A549 (cell line): Measurements from ENCODE around the gene CSE1L. TPM values are rescaled to one million over a fixed set of nuclear protein-coding genes. Genes with fewer than 3 reads are reported as not detected.

ENCODE experiments used
- ATAC-seq, 2 experiments: fragments of 200-7000 bp in 1 of 2; fragments of >200 bp in 1 of 2; cut with Nextera tagmentation in 1 of 2; cut with Tn5 transposase in 1 of 2; 3 replicates each; pipeline versions ENCODE4 v1.8.0 to v1.9.1; 2018 to 2020; ENCODE audit warnings: mild to moderate bottlenecking in 1 of 2, moderate library complexity in 1 of 2
- CTCF ChIA-PET: fragments of 300-600 bp; sonication (Branson Sonifier 250); formaldehyde crosslinking; extraction: SDS; loops from one replicate; lab custom pipeline; 2021; ENCODE audit warnings: antibody characterized with exemption, inconsistent platforms; lab: Yijun Ruan, JAX
- POLR2A ChIA-PET: fragments of 350-600 bp; formaldehyde crosslinking; extraction: SDS; loops from one replicate; lab custom pipeline; 2021; ENCODE audit warnings: antibody characterized with exemption, inconsistent platforms; lab: Yijun Ruan, JAX
- DNase-seq, 2 experiments: peaks; one replicate each; pipeline versions ENCODE4 v3.0.0 to v3.0.0-alpha.2; 2011 to 2016; ENCODE audit warnings: low read depth in 1 of 2, low spot score in 1 of 2
- FAIRE-seq: peaks from 2 replicates; lab custom pipeline; 2011; peaks lifted over from hg19 to GRCh38; lab: Jason Lieb, UNC
- H3K27ac ChIP-seq, 2 experiments: fragments of >200 bp; sonication (Bioruptor Twin); formaldehyde crosslinking; 3 replicates each; pipeline ENCODE4 v1.5.1; 2016 to 2017
- H3K4me1 ChIP-seq: fragments of >200 bp; sonication (Bioruptor Twin); formaldehyde crosslinking; 3 replicates; pipeline ENCODE4 v1.6.1; 2016
- H3K4me2 ChIP-seq: fragments of >200 bp; sonication (Bioruptor Twin); formaldehyde crosslinking; 3 replicates; pipeline ENCODE4 v1.6.1; 2016
- H3K4me3 ChIP-seq: fragments of >200 bp; sonication (Bioruptor Twin); formaldehyde crosslinking; 3 replicates; pipeline ENCODE4 v1.5.1; 2016
- H3K9me3 ChIP-seq: fragments of >200 bp; sonication (Bioruptor Twin); formaldehyde crosslinking; 3 replicates; pipeline ENCODE4 v1.6.1; 2016
- ATOH8 ChIP-seq: fragments of 250-450 bp; sonication (Bioruptor Pico); IDR thresholded peaks from 2 replicates; pipeline ENCODE4 v1.5.0; 2020; ENCODE audit warnings: low read depth, mild to moderate bottlenecking, moderate library complexity
- CBX2 ChIP-seq: fragments of 200-600 bp; sonication (generic); IDR thresholded peaks from 2 replicates; pipeline ENCODE4 v1.6.1; 2016; ENCODE audit warnings: low read depth, mild to moderate bottlenecking, borderline replicate concordance
- CBX8 ChIP-seq: fragments of 200-600 bp; sonication (generic); IDR thresholded peaks from 2 replicates; pipeline ENCODE4 v1.6.1; 2016
- CHD2 ChIP-seq: fragments of 150-350 bp; IDR thresholded peaks from 2 replicates; pipeline ENCODE4 v1.6.1; 2014; ENCODE audit warnings: low read length; ENCODE audit not compliant: partially characterized antibody
- EHMT2 ChIP-seq: fragments of 200-600 bp; sonication (generic); IDR thresholded peaks from 2 replicates; pipeline ENCODE4 v1.6.1; 2016; ENCODE audit warnings: antibody characterized with exemption, low read depth, mild to moderate bottlenecking, moderate library complexity
- EP300 ChIP-seq, 2 experiments: fragments of >200 bp; sonication (Bioruptor Twin); formaldehyde crosslinking; IDR thresholded peaks; 2 replicates in 1 of 2; 3 replicates in 1 of 2; pipeline ENCODE4 v1.6.1; 2016 to 2017
- ESRRA ChIP-seq: fragments of 150-350 bp; IDR thresholded peaks from 2 replicates; pipeline ENCODE4 v1.6.1; 2014; ENCODE audit warnings: mild to moderate bottlenecking, low read length, borderline replicate concordance
- HOXA7 ChIP-seq: fragments of 250-450 bp; sonication (Bioruptor Pico); IDR thresholded peaks from 2 replicates; pipeline ENCODE4 v1.5.0; 2020; ENCODE audit warnings: mild to moderate bottlenecking, moderate library complexity
- JUN ChIP-seq, 2 experiments: fragments of >200 bp; sonication (Bioruptor Twin); formaldehyde crosslinking; IDR thresholded peaks; 2 replicates in 1 of 2; 3 replicates in 1 of 2; pipeline ENCODE4 v1.6.1; 2016 to 2017
- KDM1A ChIP-seq: fragments of 200-600 bp; sonication (generic); IDR thresholded peaks from 2 replicates; pipeline ENCODE4 v1.6.1; 2016; ENCODE audit warnings: low read depth, mild to moderate bottlenecking
- MAFK ChIP-seq: fragments of 450-650 bp; IDR thresholded peaks from 2 replicates; pipeline ENCODE4 v1.6.1; 2014; ENCODE audit not compliant: partially characterized antibody
- MAZ ChIP-seq: fragments of 150-350 bp; IDR thresholded peaks from 2 replicates; pipeline ENCODE4 v1.6.1; 2014; ENCODE audit warnings: antibody characterized with exemption, low read depth, low read length, borderline replicate concordance
- NFE2L2 ChIP-seq: fragments of 150-350 bp; conservative IDR thresholded peaks from 2 replicates; pipeline ENCODE4 v1.6.1; 2014; ENCODE audit warnings: low read length
- PHF8 ChIP-seq: fragments of 200-600 bp; sonication (generic); IDR thresholded peaks from 2 replicates; pipeline ENCODE4 v1.6.1; 2016; ENCODE audit warnings: low read depth, mild to moderate bottlenecking, antibody characterized with exemption, moderate library complexity, borderline replicate concordance
- RAD21 ChIP-seq, 2 experiments: fragments of >200 bp in 1 of 2; sonication (Bioruptor Twin) in 1 of 2; formaldehyde crosslinking in 1 of 2; IDR thresholded peaks in 1 of 2; conservative IDR thresholded peaks in 1 of 2; 2 replicates in 1 of 2; 3 replicates in 1 of 2; pipeline ENCODE4 v1.6.1; 2012 to 2018; ENCODE audit warnings: inconsistent platforms in 1 of 2
- SMC3 ChIP-seq: fragments of >200 bp; sonication (Bioruptor Twin); formaldehyde crosslinking; IDR thresholded peaks from 3 replicates; pipeline ENCODE4 v1.6.1; 2018; ENCODE audit warnings: inconsistent platforms
- TFCP2L1 ChIP-seq: fragments of 250-450 bp; sonication (Bioruptor Pico); IDR thresholded peaks from 2 replicates; pipeline ENCODE4 v1.5.0; 2021; ENCODE audit warnings: mild to moderate bottlenecking
- TP53 ChIP-seq: fragments of 250-450 bp; sonication (Bioruptor Pico); IDR thresholded peaks from 2 replicates; pipeline ENCODE4 v1.5.0; 2021; ENCODE audit warnings: mild to moderate bottlenecking, moderate library complexity
- USF2 ChIP-seq: fragments of 450-650 bp; IDR thresholded peaks from 2 replicates; pipeline ENCODE4 v1.6.1; 2014; ENCODE audit warnings: antibody characterized with exemption
- ZC3H11A ChIP-seq: fragments of 450-650 bp; IDR thresholded peaks from 2 replicates; pipeline ENCODE4 v1.6.1; 2014; ENCODE audit warnings: antibody characterized with exemption, mild to moderate bottlenecking
- ZFP36 ChIP-seq: fragments of 450-650 bp; IDR thresholded peaks from 2 replicates; pipeline ENCODE4 v1.6.1; 2014; ENCODE audit warnings: borderline replicate concordance; ENCODE audit not compliant: partially characterized antibody
- ZNF302 ChIP-seq: fragments of 250-450 bp; sonication (Bioruptor Pico); IDR thresholded peaks from 2 replicates; pipeline ENCODE4 v1.9.0; 2021; ENCODE audit warnings: inconsistent platforms, mild to moderate bottlenecking, moderate library complexity
- ZSCAN20 ChIP-seq: fragments of 250-450 bp; sonication (Bioruptor Pico); IDR thresholded peaks from 2 replicates; pipeline ENCODE4 v1.8.0; 2022; ENCODE audit warnings: mild to moderate bottlenecking, moderate library complexity
- WGBS: methylation state at CpG from one replicate; pipeline ENCODE4 v1.1.6; 2017; ENCODE audit errors: missing lambda C conversion rate; 5-methylcytosine and 5-hydroxymethylcytosine counted together
- polyA plus RNA-seq, 4 experiments: library from polyadenylated mRNA; depleted of rRNA in 3 of 4; stranded (reverse); fragments of >200 nt; fragmentation: RNase III in 1 of 4; extraction: RNeasy Plus Mini Kit Qiagen cat#74134 plus additional on column Dnase treatment in 1 of 4; gene quantifications; 2 replicates in 3 of 4; 3 replicates in 1 of 4; pipeline ENCODE4 v1.2.3, GENCODE V29; 2011 to 2017
- TF ChIP-seq, protein P1 (sequence below): IDR thresholded peaks from 2 replicates; pipeline ENCODE4 v1.6.1; 2012; ENCODE audit warnings: low read depth, borderline replicate concordance
- TF ChIP-seq, protein P2 (sequence below): IDR thresholded peaks from 2 replicates; pipeline ENCODE4 v1.6.1; 2012
- TF ChIP-seq, protein P3 (sequence below): fragments of 150-350 bp; IDR thresholded peaks from 2 replicates; pipeline ENCODE4 v1.6.1; 2014; ENCODE audit warnings: low read depth, mild to moderate bottlenecking, low read length
- TF ChIP-seq, protein P4 (sequence below): fragments of 250-450 bp; sonication (Bioruptor Pico); IDR thresholded peaks from 2 replicates; pipeline ENCODE4 v1.5.0; 2021; ENCODE audit warnings: mild to moderate bottlenecking, moderate library complexity, borderline replicate concordance
- TF ChIP-seq, protein P5 (sequence below): fragments of >200 bp; sonication (Bioruptor Twin); formaldehyde crosslinking; IDR thresholded peaks from 3 replicates; pipeline ENCODE4 v1.6.1; 2016

Gene CSE1L
- polyA plus RNA-seq, 2 of the 4 experiments (the other 2 are of a cell fraction), result 116 to 125 TPM

DNA sequence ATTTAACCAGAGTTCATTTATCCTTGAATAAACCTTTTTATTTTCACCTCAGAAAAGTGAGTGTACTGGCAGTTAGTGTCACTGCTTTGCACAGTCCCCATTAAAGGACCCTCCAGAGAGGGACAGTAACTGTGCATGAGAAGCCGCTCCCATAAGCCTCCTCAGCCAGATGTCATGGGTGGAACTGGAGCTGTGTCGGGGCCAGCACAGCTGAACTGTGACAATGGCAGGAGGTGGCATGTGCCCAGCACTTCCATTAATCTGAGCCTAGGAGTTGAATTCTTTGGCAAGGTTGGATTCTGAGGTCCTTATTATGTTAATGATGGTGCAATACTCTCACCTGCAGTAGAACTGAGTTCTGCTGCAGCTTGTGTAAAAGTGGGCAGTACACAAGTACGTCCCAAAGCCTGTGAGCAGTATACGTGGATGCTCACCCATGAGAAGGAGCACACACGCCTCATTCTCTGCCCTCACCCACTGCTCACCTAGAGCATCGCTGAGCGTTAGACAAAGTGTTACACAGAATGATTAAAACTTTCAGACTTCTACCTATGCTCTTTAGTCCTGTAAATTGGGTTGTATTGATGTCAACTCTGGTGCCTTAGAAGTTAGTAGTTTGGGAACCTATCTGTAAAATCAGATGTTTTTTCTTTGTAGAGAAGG, 11.9 kb upstream of the CSE1L start (continued):
- no peak for TF ChIP-seq ZC3H11A
- TF ChIP-seq ESRRA, result no peak
- TF ChIP-seq ATOH8 (CRISPR knock-in tag), result no peak
- TF ChIP-seq, protein P1, sequence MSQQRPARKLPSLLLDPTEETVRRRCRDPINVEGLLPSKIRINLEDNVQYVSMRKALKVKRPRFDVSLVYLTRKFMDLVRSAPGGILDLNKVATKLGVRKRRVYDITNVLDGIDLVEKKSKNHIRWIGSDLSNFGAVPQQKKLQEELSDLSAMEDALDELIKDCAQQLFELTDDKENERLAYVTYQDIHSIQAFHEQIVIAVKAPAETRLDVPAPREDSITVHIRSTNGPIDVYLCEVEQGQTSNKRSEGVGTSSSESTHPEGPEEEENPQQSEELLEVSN, result no peak
- TF ChIP-seq CBX2, result no peak
- TF ChIP-seq JUN (IDR thresholded peaks at IDR 0.05), result no peak

- ATAC-seq, result no peak
- CTCF ChIA-PET, result interaction anchor here (1.1 to 1.3 kb wide), 3 partner anchors 8 to 381 kb away, joined by 3 read pairs; partner anchors contain the start of gene CSE1L
- WGBS, result 88% methylated on average over 3 of the region's 3 CpGs
- Histone ChIP-seq H3K4me1 (no peaks in the 10 kb centered on the region), H3K27ac (no peak overlapping the region), H3K9me3 (no peaks in the 10 kb centered on the region), H3K4me2 (no peak overlapping the region)
- FAIRE-seq, result no peak
- TF ChIP-seq, protein P2, sequence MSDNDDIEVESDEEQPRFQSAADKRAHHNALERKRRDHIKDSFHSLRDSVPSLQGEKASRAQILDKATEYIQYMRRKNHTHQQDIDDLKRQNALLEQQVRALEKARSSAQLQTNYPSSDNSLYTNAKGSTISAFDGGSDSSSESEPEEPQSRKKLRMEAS, result no peak
- TF ChIP-seq MAFK, result no peak
- no peak for TF ChIP-seq PHF8
- no peak for TF ChIP-seq MAZ
- no peak for TF ChIP-seq HOXA7
- no peak for TF ChIP-seq EP300 (IDR thresholded peaks at IDR 0.05)
- TF ChIP-seq ESRRA, result no peak
- TF ChIP-seq ZSCAN20, result no peak
- TF ChIP-seq, all 56 proteins: peak for 0
- no peak overlapping the region for H3K4me3 ChIP-seq
- no peak for DNase-seq
- POLR2A ChIA-PET, result interaction anchor here (1.3 kb wide), 1 partner anchor 9 kb away, joined by 7 read pairs; the partner anchor contains the start of gene CSE1L
Observed at GRCh38 chr20:49037962-49038387, 8.1 kb upstream of the CSE1L start.

DNA sequence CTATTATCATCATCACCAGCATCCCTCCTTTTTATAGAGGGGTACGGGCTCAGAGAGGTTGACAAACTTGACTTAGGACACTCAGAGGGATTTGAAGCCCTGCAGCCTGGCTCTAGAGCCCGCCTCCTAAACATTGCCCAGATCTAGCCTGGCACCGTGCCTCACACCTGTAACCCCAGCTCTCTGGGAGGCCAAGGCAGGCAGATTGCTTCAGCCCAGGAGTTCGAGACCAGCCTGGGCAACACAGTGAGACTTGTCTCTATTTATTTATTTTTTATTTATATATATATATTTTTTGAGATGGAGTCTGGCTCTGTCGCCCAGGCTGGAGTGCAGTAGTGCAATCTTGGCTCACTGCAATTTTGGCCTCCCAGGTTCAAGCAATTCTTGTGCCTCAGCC, 6.3 kb upstream of the CSE1L start:
- ChIA-PET POLR2A (no interaction called here), CTCF (no interaction called here)
- Histone ChIP-seq H3K4me2 (no peak overlapping the region), H3K4me3 (no peak overlapping the region), H3K27ac (no peak overlapping the region), H3K4me1 (no peaks in the 10 kb centered on the region), H3K9me3 (no peaks in the 10 kb centered on the region)
- no peak for ATAC-seq
- 90% methylated on average over 5 of the region's 5 CpGs for WGBS
- FAIRE-seq, result no peak
- no peak for DNase-seq
- TF ChIP-seq SMC3, result no peak
- no peak for TF ChIP-seq CHD2
- no peak for TF ChIP-seq ZNF302 (CRISPR knock-in tag)
- TF ChIP-seq KDM1A, result no peak
- no peak for TF ChIP-seq RAD21 (conservative IDR thresholded peaks at IDR 0.05 in 1 of 2, IDR thresholded peaks at IDR 0.05 in 1 of 2)
- TF ChIP-seq, protein P3, sequence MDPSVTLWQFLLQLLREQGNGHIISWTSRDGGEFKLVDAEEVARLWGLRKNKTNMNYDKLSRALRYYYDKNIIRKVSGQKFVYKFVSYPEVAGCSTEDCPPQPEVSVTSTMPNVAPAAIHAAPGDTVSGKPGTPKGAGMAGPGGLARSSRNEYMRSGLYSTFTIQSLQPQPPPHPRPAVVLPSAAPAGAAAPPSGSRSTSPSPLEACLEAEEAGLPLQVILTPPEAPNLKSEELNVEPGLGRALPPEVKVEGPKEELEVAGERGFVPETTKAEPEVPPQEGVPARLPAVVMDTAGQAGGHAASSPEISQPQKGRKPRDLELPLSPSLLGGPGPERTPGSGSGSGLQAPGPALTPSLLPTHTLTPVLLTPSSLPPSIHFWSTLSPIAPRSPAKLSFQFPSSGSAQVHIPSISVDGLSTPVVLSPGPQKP, result no peak
- TF ChIP-seq USF2, result no peak
- no peak for TF ChIP-seq CBX2
- no peak for TF ChIP-seq TP53 (CRISPR knock-in tag)
- TF ChIP-seq, protein P1, result no peak
- TF ChIP-seq, protein P4, sequence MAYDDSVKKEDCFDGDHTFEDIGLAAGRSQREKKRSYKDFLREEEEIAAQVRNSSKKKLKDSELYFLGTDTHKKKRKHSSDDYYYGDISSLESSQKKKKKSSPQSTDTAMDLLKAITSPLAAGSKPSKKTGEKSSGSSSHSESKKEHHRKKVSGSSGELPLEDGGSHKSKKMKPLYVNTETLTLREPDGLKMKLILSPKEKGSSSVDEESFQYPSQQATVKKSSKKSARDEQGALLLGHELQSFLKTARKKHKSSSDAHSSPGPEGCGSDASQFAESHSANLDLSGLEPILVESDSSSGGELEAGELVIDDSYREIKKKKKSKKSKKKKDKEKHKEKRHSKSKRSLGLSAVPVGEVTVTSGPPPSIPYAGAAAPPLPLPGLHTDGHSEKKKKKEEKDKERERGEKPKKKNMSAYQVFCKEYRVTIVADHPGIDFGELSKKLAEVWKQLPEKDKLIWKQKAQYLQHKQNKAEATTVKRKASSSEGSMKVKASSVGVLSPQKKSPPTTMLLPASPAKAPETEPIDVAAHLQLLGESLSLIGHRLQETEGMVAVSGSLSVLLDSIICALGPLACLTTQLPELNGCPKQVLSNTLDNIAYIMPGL (CRISPR knock-in tag), result no peak
- TF ChIP-seq, protein P5, sequence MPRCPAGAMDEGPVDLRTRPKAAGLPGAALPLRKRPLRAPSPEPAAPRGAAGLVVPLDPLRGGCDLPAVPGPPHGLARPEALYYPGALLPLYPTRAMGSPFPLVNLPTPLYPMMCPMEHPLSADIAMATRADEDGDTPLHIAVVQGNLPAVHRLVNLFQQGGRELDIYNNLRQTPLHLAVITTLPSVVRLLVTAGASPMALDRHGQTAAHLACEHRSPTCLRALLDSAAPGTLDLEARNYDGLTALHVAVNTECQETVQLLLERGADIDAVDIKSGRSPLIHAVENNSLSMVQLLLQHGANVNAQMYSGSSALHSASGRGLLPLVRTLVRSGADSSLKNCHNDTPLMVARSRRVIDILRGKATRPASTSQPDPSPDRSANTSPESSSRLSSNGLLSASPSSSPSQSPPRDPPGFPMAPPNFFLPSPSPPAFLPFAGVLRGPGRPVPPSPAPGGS, result no peak
- no peak for TF ChIP-seq TFCP2L1 (CRISPR knock-in tag)
- TF ChIP-seq ZFP36, result no peak
- no peak for TF ChIP-seq EHMT2
- TF ChIP-seq NFE2L2, result no peak
- TF ChIP-seq CBX8, result no peak
